Common myeloid progenitor, CD34-positive (primary cell): ENCODE measurements around the gene NSRP1.
"Not testable (repeated sequence)": the region's sequence is repeated elsewhere in the genome, so short reads cannot be mapped to it uniquely, and the experiment has no call there.

Experiments
- CTCF ChIA-PET: fragments of 350-600 bp; sonication (Branson Sonifier 250); formaldehyde crosslinking; loops from one replicate; lab custom pipeline; 2021; ENCODE audit warnings: antibody characterized with exemption; lab: Charles Lee
- POLR2A ChIA-PET: fragments of 350-600 bp; sonication (Branson Sonifier 250); formaldehyde crosslinking; loops from one replicate; lab custom pipeline; 2021; ENCODE audit warnings: antibody characterized with exemption; lab: Charles Lee
- DNase-seq, 3 donors: peaks; one replicate each; pipeline versions ENCODE4 v3.0.0 to v3.0.0-alpha.2; 2013
- H3K27ac ChIP-seq, 2 experiments: 1 replicate in 1 of 2; 2 replicates in 1 of 2; pipeline ENCODE4 v1.7.0; 2013; ENCODE audit warnings: inconsistent platforms in 2 of 2, low read length in 2 of 2, mild to moderate bottlenecking in 2 of 2, low read depth in 1 of 2, moderate library complexity in 1 of 2; ENCODE audit not compliant: severe bottlenecking in 2 of 2, insufficient read depth in 1 of 2, poor library complexity in 1 of 2
- H3K27me3 ChIP-seq, 5 experiments: replicated peaks in 2 of 5; 1 replicate in 3 of 5; 2 replicates in 2 of 5; pipeline versions ENCODE4 v1.6.1 to v1.7.0; 2013; ENCODE audit warnings: low read length in 4 of 5, mild to moderate bottlenecking in 2 of 5, moderate library complexity in 2 of 5, inconsistent platforms in 1 of 5; ENCODE audit not compliant: insufficient read depth in 5 of 5, control insufficient read depth in 4 of 5
- H3K36me3 ChIP-seq, 4 experiments: 1 replicate in 2 of 4; 2 replicates in 2 of 4; pipeline versions ENCODE4 v1.6.1 to v1.7.0; 2013; ENCODE audit warnings: low read length in 3 of 4, control low read depth in 1 of 4, mild to moderate bottlenecking in 1 of 4; ENCODE audit not compliant: control insufficient read depth in 4 of 4, insufficient read depth in 4 of 4
- H3K4me1 ChIP-seq, 4 experiments: 1 replicate in 3 of 4; 2 replicates in 1 of 4; pipeline versions ENCODE4 v1.6.1 to v1.7.1; 2013; ENCODE audit warnings: low read length in 3 of 4, mild to moderate bottlenecking in 3 of 4, control low read depth in 1 of 4, inconsistent platforms in 1 of 4, moderate library complexity in 1 of 4; ENCODE audit not compliant: control insufficient read depth in 4 of 4, insufficient read depth in 4 of 4; ENCODE audit errors: control extremely low read depth in 1 of 4
- H3K4me3 ChIP-seq, 7 experiments: 1 replicate in 4 of 7; 2 replicates in 3 of 7; pipeline versions ENCODE4 v1.5.1 to v1.7.0; 2013; ENCODE audit warnings: mild to moderate bottlenecking in 7 of 7, low read length in 6 of 7, moderate library complexity in 6 of 7, inconsistent platforms in 2 of 7, low read depth in 2 of 7, control low read depth in 1 of 7; ENCODE audit not compliant: insufficient read depth in 4 of 7, control insufficient read depth in 1 of 7; ENCODE audit errors: extremely low read depth in 1 of 7
- H3K9me3 ChIP-seq, 5 experiments: 1 replicate in 4 of 5; 2 replicates in 1 of 5; pipeline versions ENCODE4 v1.6.1 to v1.7.1; 2013; ENCODE audit warnings: low read length in 4 of 5, mild to moderate bottlenecking in 2 of 5, inconsistent platforms in 1 of 5, low read depth in 1 of 5, moderate library complexity in 1 of 5; ENCODE audit not compliant: control insufficient read depth in 4 of 5, insufficient read depth in 2 of 5; ENCODE audit errors: control extremely low read depth in 1 of 5
- WGBS: methylation state at CpG from one replicate; pipeline ENCODE4 v1.1.5; 2013; ENCODE audit not compliant: insufficient coverage; 5-methylcytosine and 5-hydroxymethylcytosine counted together

NSRP1 gene

DNA sequence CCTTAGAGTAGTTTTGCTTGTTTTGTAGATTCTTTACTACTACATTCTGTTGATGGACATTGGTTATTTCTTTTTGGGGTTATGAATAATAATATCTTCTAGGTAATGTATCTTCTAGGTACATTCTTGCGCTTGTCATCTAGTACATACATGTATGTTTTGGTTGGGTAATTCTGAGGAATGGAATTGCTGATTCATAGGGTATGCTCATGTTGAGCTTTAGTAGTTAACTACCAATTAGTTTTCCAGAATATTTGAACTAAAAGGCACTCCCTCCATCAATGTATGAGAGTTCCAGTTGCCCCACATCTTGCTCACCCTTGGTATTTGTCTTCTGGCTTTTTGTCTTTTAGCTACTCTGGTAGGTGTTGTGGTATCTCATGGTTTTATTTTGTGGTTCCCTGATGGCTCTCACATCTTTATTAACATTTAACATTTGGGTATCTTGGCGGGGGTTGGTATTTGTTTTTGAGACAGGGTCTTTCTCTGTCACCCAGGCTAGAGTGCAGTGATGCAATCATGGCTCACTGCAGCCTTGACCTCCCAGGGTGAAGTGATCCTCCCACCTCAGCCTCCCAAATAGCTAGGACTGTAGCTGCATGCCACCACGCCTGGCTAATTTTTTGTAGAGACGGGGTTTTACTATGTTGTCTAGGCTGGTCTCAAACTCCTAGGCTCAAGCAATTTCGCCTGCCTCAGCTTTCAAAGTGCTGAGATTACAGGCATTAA is 71.8 kb downstream of the NSRP1 start:
- WGBS: 100% methylated on average over 1 of the region's 5 CpGs
- Histone ChIP-seq H3K9me3 (no peaks in the 10 kb centered on the region), H3K4me1 (no peaks in the 10 kb centered on the region), H3K36me3 (peaks cover 7 to 25% (median 11%) of the 10 kb centered on the region in 4 experiments), H3K27me3 (peaks cover 0 to 6% (median 0%) of the 10 kb centered on the region in 5 experiments), H3K27ac (no peak overlapping the region), H3K4me3 (no peak overlapping the region)
- no peak for DNase-seq
- CTCF ChIA-PET: interaction anchor here (1.1 kb wide), 1 partner anchor 63 kb away, joined by 3 read pairs; no protein-coding TSS in a partner anchor
- POLR2A ChIA-PET: no interaction called here

DNA sequence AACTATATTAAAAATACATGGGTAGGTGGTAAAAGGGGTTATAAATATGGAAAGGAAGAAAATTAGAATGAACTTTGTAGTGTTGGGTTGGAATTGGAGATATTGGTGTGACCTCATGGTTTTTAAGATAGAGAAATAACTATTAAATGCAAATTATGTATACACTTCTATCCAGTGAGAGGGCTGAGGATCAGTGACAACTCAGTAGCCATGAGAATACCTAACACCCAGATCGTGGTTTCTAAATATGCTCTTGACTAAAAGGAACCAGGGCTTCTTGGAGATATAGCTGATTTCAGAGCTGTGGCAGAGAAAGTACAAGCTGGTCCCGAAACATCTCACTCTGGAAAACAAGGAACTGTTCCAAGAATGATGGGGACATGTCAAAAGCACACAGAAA is 74.5 kb downstream of the NSRP1 start:
- POLR2A ChIA-PET: no interaction called here
- no peak overlapping the region for H3K4me3 ChIP-seq
- H3K27me3 ChIP-seq: peaks cover 0 to 10% (median 0%) of the 10 kb centered on the region in 5 experiments
- WGBS: 86% methylated on average over 2 of the region's 2 CpGs
- CTCF ChIA-PET: no interaction called here
- H3K9me3 ChIP-seq: no peaks in the 10 kb centered on the region
- no peaks in the 10 kb centered on the region for H3K4me1 ChIP-seq
- H3K36me3 ChIP-seq: peaks cover 0 to 5% (median 3%) of the 10 kb centered on the region in 4 experiments
- H3K27ac ChIP-seq: no peak overlapping the region
- no peak for DNase-seq

DNA sequence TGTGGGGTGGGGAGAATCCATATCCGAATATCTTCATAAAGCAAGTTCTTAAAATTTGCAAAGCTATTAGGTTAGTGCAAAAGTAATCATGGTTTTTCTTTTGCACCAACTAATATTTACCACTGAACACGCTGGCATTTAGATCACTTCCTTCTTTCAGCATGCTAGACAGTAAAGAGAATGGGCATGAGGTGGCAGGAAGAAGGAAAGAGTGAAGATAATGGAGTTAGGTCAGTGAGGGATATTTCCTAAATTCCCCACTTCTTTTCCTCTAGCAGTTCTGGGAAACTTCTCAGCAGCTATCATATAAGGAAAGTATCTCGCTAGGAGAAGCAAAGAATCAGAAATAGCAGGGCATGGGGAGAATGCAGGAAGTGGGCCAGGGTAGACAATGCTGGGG is 79.9 kb downstream of the NSRP1 start:
- ChIA-PET CTCF (no interaction called here), POLR2A (no interaction called here)
- Histone ChIP-seq H3K4me3 (no peak overlapping the region), H3K36me3 (no peaks in the 10 kb centered on the region), H3K9me3 (no peaks in the 10 kb centered on the region), H3K27me3 (peaks cover 0 to 10% (median 0%) of the 10 kb centered on the region in 5 experiments), H3K27ac (no peak overlapping the region), H3K4me1 (no peaks in the 10 kb centered on the region)
- WGBS: 57% methylated on average over 1 of the region's 3 CpGs
- peak in 1 of 3 donors; percentile 6 for DNase-seq

DNA sequence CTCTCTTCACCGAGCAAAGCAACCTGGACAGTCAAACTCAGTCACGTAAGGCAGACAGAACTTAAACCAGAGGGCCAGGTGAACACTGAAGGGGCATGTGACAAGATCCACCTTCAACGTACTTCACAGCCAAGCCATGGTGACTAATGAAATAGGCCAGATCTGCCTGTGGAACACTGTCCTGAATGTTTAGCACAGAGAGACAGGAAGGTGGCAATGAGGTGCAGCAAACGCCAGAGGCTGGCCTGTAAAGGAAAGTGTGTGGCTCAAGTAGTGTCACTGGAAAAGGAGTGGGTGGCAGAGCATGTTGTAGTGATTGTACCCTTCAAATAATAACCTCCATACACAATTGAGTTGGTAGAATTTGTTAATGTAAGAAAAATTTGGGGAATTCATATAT is 80.8 kb downstream of the NSRP1 start:
- Histone ChIP-seq H3K27ac (no peak overlapping the region), H3K9me3 (no peaks in the 10 kb centered on the region), H3K4me1 (no peaks in the 10 kb centered on the region), H3K4me3 (no peak overlapping the region), H3K36me3 (no peaks in the 10 kb centered on the region), H3K27me3 (peaks cover 0 to 10% (median 0%) of the 10 kb centered on the region in 5 experiments)
- POLR2A ChIA-PET: no interaction called here
- WGBS: 100% methylated on average over 3 of the region's 4 CpGs
- CTCF ChIA-PET: no interaction called here
- no peak for DNase-seq

DNA sequence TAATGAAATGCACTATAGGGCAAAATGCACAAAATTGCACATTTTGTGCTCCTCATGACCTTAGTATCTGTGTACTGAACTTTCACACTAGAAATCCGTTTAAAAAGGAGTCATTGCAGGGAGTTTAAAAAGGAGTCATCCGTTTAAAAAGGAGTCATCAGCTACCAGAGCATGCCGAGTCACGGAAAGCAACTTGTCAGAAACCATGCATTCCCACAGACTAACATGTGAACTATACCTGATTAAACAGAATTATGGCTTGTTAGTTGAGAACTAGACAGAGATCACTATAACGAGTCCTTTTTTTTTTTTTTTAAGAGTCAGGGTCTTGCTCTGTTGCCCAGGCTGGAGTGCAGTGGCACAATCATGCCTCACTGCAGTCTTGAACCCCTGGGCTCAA is 83.0 kb downstream of the NSRP1 start:
- Histone ChIP-seq H3K4me3 (no peak overlapping the region), H3K36me3 (no peaks in the 10 kb centered on the region), H3K4me1 (no peaks in the 10 kb centered on the region), H3K9me3 (no peaks in the 10 kb centered on the region), H3K27ac (no peak overlapping the region), H3K27me3 (peaks cover 0 to 3% (median 0%) of the 10 kb centered on the region in 5 experiments)
- no peak for DNase-seq
- ChIA-PET POLR2A (interaction anchor here (0.7 kb wide), 1 partner anchor 125 kb away, joined by 4 read pairs; no protein-coding TSS in a partner anchor), CTCF (interaction anchor here (1.3 kb wide), 1 partner anchor 12 kb away, joined by 3 read pairs; no protein-coding TSS in a partner anchor)
- 96% methylated on average over 3 of the region's 5 CpGs for WGBS

DNA sequence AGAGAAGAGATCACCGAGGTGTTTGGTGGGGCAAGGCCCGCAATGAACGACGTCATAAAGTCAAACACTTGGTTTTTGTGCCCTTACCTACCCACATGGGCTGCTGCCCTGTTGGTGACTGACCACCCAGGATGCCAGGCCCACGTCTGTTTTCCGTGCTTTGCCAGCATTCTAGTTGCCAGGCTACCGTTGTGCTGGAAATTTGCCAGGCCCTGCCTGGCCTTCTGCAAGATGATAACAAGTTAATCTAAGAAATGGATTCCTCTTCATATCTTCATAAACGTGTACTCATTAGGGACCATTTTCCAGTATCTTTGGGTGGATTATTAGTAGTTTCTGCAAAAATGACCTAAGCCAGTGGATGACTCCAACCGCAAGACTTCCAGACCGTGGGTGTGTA is 83.5 kb downstream of the NSRP1 start:
- H3K27me3 ChIP-seq: peaks cover 0 to 2% (median 0%) of the 10 kb centered on the region in 5 experiments
- CTCF ChIA-PET: no interaction called here
- H3K4me3 ChIP-seq: no peak overlapping the region
- no peaks in the 10 kb centered on the region for H3K4me1 ChIP-seq
- H3K36me3 ChIP-seq: no peaks in the 10 kb centered on the region
- no peak overlapping the region for H3K27ac ChIP-seq
- DNase-seq: no peak
- 96% methylated on average over 7 of the region's 10 CpGs for WGBS
- POLR2A ChIA-PET: no interaction called here
- no peaks in the 10 kb centered on the region for H3K9me3 ChIP-seq

DNA sequence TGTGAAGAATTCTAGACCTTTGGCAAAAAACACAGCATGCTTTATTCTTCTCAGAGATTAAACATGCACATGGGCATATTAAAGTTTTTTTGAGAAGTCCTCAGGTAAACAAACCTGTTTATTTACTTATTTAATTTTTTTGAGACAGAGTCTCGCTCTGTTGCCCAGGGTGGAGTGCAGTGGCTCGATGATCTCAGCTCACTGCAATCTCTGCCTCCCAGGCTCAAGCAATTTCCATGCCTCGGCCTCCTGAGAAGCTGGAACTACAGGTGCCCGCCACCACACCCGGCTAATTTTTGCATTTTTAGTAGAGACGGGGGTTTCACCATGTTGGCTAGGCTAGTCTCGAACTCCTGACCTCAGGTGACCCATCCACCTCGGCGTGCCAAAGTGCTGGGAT is 84.0 kb downstream of the NSRP1 start:
- H3K36me3 ChIP-seq, H3K4me1 ChIP-seq, POLR2A ChIA-PET, CTCF ChIA-PET, H3K27ac ChIP-seq, H3K27me3 ChIP-seq, DNase-seq, H3K9me3 ChIP-seq, H3K4me3 ChIP-seq: not testable (repeated sequence)
- 99% methylated on average over 8 of the region's 9 CpGs for WGBS
